ENCODE measurements around the gene ASB16. TPM values are rescaled to one million over a fixed set of nuclear protein-coding genes. Genes with fewer than 3 reads are reported as not detected.

The ASB16 gene
- total RNA-seq, 1 donor from 2014 or later, result 12.9 TPM

DNA sequence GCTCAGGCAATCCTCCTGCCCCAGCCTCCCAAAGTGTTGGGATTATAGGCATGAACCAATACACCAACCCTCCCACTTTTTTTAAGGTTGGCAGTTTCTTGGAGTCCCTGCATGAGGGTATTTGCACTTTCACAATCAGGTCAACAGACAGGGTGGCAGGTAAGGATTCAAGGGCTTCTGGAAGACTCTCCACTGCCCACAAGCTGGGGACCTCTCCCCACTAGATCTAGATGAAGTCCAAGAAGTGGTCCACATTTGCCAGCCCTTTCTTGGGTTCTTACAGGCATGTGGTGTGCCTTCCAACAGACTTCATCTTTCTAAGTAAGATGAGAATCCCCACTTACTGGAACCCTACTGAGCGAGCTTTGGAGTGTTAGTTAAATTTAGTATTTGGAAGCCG, 3.9 kb downstream of the ASB16 start:
- H3K27ac ChIP-seq (replicated peaks), result no peak overlapping the region
- no peaks in the 10 kb centered on the region for H3K27me3 ChIP-seq (ENCODE audit: low read depth)
- H3K4me3 ChIP-seq, result no peak overlapping the region
- no peak for TF ChIP-seq CTCF (IDR thresholded peaks at IDR 0.05; ENCODE audit: borderline replicate concordance)
- no peak for DNase-seq
- no peaks in the 10 kb centered on the region for H3K9me3 ChIP-seq (replicated peaks)
- intact Hi-C loops (cut with micrococcal nuclease), result no loop called here
- H3K36me3 ChIP-seq, result peaks cover 38% of the 10 kb centered on the region
- peaks cover 28% of the 10 kb centered on the region for H3K4me1 ChIP-seq

GRCh38 chr17:44176257-44176656, 5.8 kb downstream of the ASB16 start:
- no peak for DNase-seq
- peaks cover 38% of the 10 kb centered on the region for H3K36me3 ChIP-seq
- H3K27me3 ChIP-seq (ENCODE audit: low read depth), result no peaks in the 10 kb centered on the region
- intact Hi-C loops (cut with micrococcal nuclease), result no loop called here
- H3K4me1 ChIP-seq, result peaks cover 12% of the 10 kb centered on the region
- TF ChIP-seq CTCF (IDR thresholded peaks at IDR 0.05; ENCODE audit: borderline replicate concordance), result no peak
- no peaks in the 10 kb centered on the region for H3K9me3 ChIP-seq (replicated peaks)
- no peak overlapping the region for H3K4me3 ChIP-seq
- H3K27ac ChIP-seq (replicated peaks), result no peak overlapping the region

DNA sequence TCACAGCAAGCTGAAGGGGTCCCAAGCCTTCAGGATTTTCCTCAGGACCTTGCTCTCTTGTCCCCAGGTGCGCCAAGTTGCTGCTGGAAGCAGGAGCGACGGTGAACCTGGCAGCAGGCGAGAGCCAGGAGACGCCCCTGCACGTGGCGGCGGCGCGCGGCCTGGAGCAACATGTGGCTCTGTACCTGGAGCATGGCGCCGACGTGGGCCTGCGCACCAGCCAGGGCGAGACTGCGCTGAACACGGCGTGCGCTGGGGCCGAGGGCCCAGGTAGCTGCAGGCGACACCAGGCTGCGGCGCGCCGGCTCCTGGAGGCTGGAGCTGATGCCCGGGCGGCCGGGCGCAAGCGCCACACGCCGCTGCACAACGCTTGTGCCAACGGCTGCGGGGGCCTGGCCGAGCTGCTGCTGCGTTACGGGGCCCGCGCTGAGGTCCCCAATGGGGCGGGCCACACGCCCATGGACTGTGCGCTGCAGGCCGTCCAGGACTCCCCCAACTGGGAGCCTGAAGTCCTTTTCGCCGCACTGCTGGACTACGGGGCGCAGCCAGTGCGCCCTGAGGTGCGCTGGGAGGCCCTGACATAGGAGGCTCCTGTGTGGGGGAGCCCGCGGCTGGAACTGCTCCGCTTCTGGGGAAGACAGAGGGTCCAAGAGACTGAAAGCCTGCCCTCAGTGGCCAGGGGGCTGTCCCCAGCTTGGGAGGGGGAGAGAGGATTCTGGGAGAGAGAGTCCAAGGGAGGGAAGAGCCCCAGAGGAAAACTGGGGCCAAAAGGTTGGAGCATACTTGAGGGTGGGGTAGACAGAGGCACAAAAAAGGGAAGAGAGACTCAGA, 6.4 kb downstream of the ASB16 start:
- Histone ChIP-seq H3K27ac (replicated peaks) (no peak overlapping the region), H3K27me3 (ENCODE audit: low read depth) (no peaks in the 10 kb centered on the region), H3K36me3 (peaks cover 43% of the 10 kb centered on the region), H3K4me3 (no peak overlapping the region), H3K9me3 (replicated peaks) (no peaks in the 10 kb centered on the region), H3K4me1 (peaks cover 6% of the 10 kb centered on the region)
- TF ChIP-seq CTCF (IDR thresholded peaks at IDR 0.05; ENCODE audit: borderline replicate concordance), result no peak
- intact Hi-C loops (cut with micrococcal nuclease), result no loop called here
- no peak for DNase-seq

GRCh38 chr17:44177640-44178039, 7.1 kb downstream of the ASB16 start:
- H3K27ac ChIP-seq (replicated peaks), result no peak overlapping the region
- H3K9me3 ChIP-seq (replicated peaks), result no peaks in the 10 kb centered on the region
- no peak overlapping the region for H3K4me3 ChIP-seq
- no peaks in the 10 kb centered on the region for H3K27me3 ChIP-seq (ENCODE audit: low read depth)
- no peak for DNase-seq
- H3K4me1 ChIP-seq, result no peaks in the 10 kb centered on the region
- H3K36me3 ChIP-seq, result peaks cover 50% of the 10 kb centered on the region
- intact Hi-C loops (cut with micrococcal nuclease), result no loop called here
- TF ChIP-seq CTCF (IDR thresholded peaks at IDR 0.05; ENCODE audit: borderline replicate concordance), result no peak

DNA sequence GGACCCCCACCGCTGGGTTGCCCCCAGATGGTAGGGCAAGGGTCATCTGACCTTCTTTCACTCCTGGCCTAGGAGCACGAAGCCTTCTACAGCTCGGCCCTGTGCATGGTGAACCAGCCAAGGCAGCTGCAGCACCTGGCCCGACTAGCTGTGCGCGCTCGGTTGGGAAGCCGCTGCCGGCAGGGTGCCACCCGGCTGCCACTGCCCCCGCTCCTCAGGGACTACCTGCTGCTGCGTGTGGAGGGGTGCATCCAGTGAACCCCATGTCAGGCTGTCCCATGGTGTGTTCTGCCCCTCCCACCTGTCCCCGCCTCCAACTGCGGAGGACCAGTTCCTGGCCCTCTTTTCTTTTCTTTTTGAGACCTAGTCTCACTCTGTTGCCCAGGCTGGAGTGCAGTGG, 7.6 kb downstream of the ASB16 start:
- Histone ChIP-seq H3K9me3 (replicated peaks) (no peaks in the 10 kb centered on the region), H3K27me3 (ENCODE audit: low read depth) (no peaks in the 10 kb centered on the region), H3K36me3 (peaks cover 55% of the 10 kb centered on the region), H3K4me1 (no peaks in the 10 kb centered on the region), H3K27ac (replicated peaks) (no peak overlapping the region), H3K4me3 (no peak overlapping the region)
- DNase-seq, result no peak
- intact Hi-C loops (cut with micrococcal nuclease), result no loop called here
- TF ChIP-seq CTCF (IDR thresholded peaks at IDR 0.05; ENCODE audit: borderline replicate concordance), result no peak

All from left ventricle myocardium inferior (tissue), 1 donor.